ENCODE data around the gene KRTAP4-9.
"Not testable (repeated sequence)": the region's sequence is repeated elsewhere in the genome, so short reads cannot be mapped to it uniquely, and the experiment has no call there.

GRCh38 chr17:41083427-41083826, 21.8 kb upstream of the KRTAP4-9 start:
- TF ChIP-seq CTCF (conservative IDR thresholded peaks at IDR 0.05; ENCODE audit: low read depth, low read length); EZH2 (IDR thresholded peaks at IDR 0.05; ENCODE audit: borderline replicate concordance, low read depth, low read length, poor library complexity, severe bottlenecking): not testable (repeated sequence)

Data from A673 (cell line).